NCI-H1105 (cell line): ENCODE measurements around the gene IWS1.
"Not testable (repeated sequence)": the region's sequence is repeated elsewhere in the genome, so short reads cannot be mapped to it uniquely, and the experiment has no call there.

Experiments
- DNase-seq: peaks from one replicate; lab custom pipeline; 2025; lab: John Stamatoyannopoulos, UW

Gene IWS1

GRCh38 chr2:127560931-127561280, 34.6 kb upstream of the IWS1 start:
- DNase-seq: no peak

- no peak for DNase-seq
Observed at GRCh38 chr2:127560201-127560930, 34.1 kb upstream of the IWS1 start.

- DNase-seq: no peak
Observed at GRCh38 chr2:127559454-127559853, 33.2 kb upstream of the IWS1 start.

- DNase-seq: no peak
Observed at GRCh38 chr2:127558911-127559310, 32.6 kb upstream of the IWS1 start.

- DNase-seq: no peak
Observed at GRCh38 chr2:127552846-127553245, 26.6 kb upstream of the IWS1 start.

- no peak for DNase-seq
Observed at GRCh38 chr2:127552336-127552735, 26.0 kb upstream of the IWS1 start.

GRCh38 chr2:127551221-127551930, 25.1 kb upstream of the IWS1 start:
- no peak for DNase-seq

GRCh38 chr2:127546797-127547196, 20.5 kb upstream of the IWS1 start:
- DNase-seq: no peak

GRCh38 chr2:127545796-127546195, 19.5 kb upstream of the IWS1 start:
- no peak for DNase-seq

GRCh38 chr2:127545189-127545588, 18.9 kb upstream of the IWS1 start:
- no peak for DNase-seq

GRCh38 chr2:127543013-127543501, 16.8 kb upstream of the IWS1 start:
- DNase-seq: not testable (repeated sequence)

GRCh38 chr2:127542231-127542630, 15.9 kb upstream of the IWS1 start:
- no peak for DNase-seq

GRCh38 chr2:127541809-127542208, 15.5 kb upstream of the IWS1 start:
- no peak for DNase-seq

- no peak for DNase-seq
Observed at GRCh38 chr2:127537644-127538043, 11.4 kb upstream of the IWS1 start.

GRCh38 chr2:127536707-127537541, 10.6 kb upstream of the IWS1 start:
- DNase-seq: no peak

- no peak for DNase-seq
Observed at GRCh38 chr2:127535918-127536317, 9.6 kb upstream of the IWS1 start.

- peak; percentile 3 for DNase-seq
Observed at GRCh38 chr2:127535422-127535901, 9.2 kb upstream of the IWS1 start, which contains the start of gene MYO7B. TSS of gene MYO7B (plus strand) at chr2:127535683. CDS start at chr2:127559723, 24,040 bp downstream.

GRCh38 chr2:127532296-127532695, 6.0 kb upstream of the IWS1 start:
- DNase-seq: no peak

- no peak for DNase-seq
Observed at GRCh38 chr2:127531221-127531648, 4.9 kb upstream of the IWS1 start.

- DNase-seq: no peak
Observed at GRCh38 chr2:127530245-127531140, 4.2 kb upstream of the IWS1 start.

GRCh38 chr2:127529416-127529815, 3.1 kb upstream of the IWS1 start:
- DNase-seq: not testable (repeated sequence)
